Right renal cortex interstitium (tissue), 3 donors: ENCODE measurements around the gene CCDC12. TPM values are rescaled to one million over a fixed set of nuclear protein-coding genes. Genes with fewer than 3 reads are reported as not detected.

ENCODE experiments used
- DNase-seq, 3 donors: peaks; one replicate each; pipeline ENCODE4 v3.0.0-alpha.2; 2013; ENCODE audit warnings: low read depth in 3 of 3, low spot score in 2 of 3
- polyA plus RNA-seq, 3 donors: library from polyadenylated mRNA; unstranded; fragments of 120-200 nt; gene quantifications; one replicate each; pipeline ENCODE4 v1.2.1, GENCODE V29; 2013; ENCODE audit not compliant: insufficient read length in 3 of 3

CCDC12 gene
- polyA plus RNA-seq, 3 donors = 48.4 to 56.9 (median 55.7) TPM

- no peak for DNase-seq
Observed at GRCh38 chr3:46943237-46944187, 33.0 kb downstream of the CCDC12 start.

GRCh38 chr3:46942481-46943236, 33.9 kb downstream of the CCDC12 start:
- DNase-seq = no peak

GRCh38 chr3:46942076-46942475, 34.5 kb downstream of the CCDC12 start:
- no peak for DNase-seq

- no peak for DNase-seq
Observed at GRCh38 chr3:46939578-46940445, 36.7 kb downstream of the CCDC12 start.

- DNase-seq = no peak
Observed at GRCh38 chr3:46938118-46938517, 38.4 kb downstream of the CCDC12 start.

GRCh38 chr3:46936733-46937250, 39.8 kb downstream of the CCDC12 start:
- no peak for DNase-seq

GRCh38 chr3:46935989-46936558, 40.5 kb downstream of the CCDC12 start:
- DNase-seq = no peak

GRCh38 chr3:46935168-46935858, 41.2 kb downstream of the CCDC12 start:
- DNase-seq = no peak

- no peak for DNase-seq
Observed at GRCh38 chr3:46934498-46935167, 41.9 kb downstream of the CCDC12 start.

GRCh38 chr3:46934072-46934471, 42.5 kb downstream of the CCDC12 start:
- DNase-seq = no peak

- no peak for DNase-seq
Observed at GRCh38 chr3:46933261-46933660, 43.3 kb downstream of the CCDC12 start.

GRCh38 chr3:46932455-46933225, 43.9 kb downstream of the CCDC12 start:
- DNase-seq = no peak

- DNase-seq = no peak
Observed at GRCh38 chr3:46931631-46932331, 44.8 kb downstream of the CCDC12 start.

- no peak for DNase-seq
Observed at GRCh38 chr3:46930945-46931403, 45.6 kb downstream of the CCDC12 start.

- DNase-seq = no peak
Observed at GRCh38 chr3:46930166-46930944, 46.2 kb downstream of the CCDC12 start.

GRCh38 chr3:46929324-46929723, 47.2 kb downstream of the CCDC12 start:
- no peak for DNase-seq

GRCh38 chr3:46928282-46928681, 48.3 kb downstream of the CCDC12 start:
- DNase-seq = no peak
